Liver (tissue), 9 donors: ENCODE data around the gene KERA. TPM values are rescaled to one million over a fixed set of nuclear protein-coding genes. Genes with fewer than 3 reads are reported as not detected.

Experiments
- DNase-seq: peaks from one replicate; pipeline ENCODE4 v3.0.0-alpha.2; 2017; ENCODE audit warnings: low spot score
- H3K27ac ChIP-seq, 2 donors: one replicate each; pipeline ENCODE4 v1.7.0; 2013; ENCODE audit warnings: inconsistent platforms in 2 of 2, low read length in 2 of 2, control low read depth in 1 of 2, low read depth in 1 of 2, mild to moderate bottlenecking in 1 of 2
- H3K27me3 ChIP-seq, 4 donors: one replicate each; pipeline versions ENCODE4 v1.6.1 to v1.7.0; 2013; ENCODE audit warnings: low read length in 3 of 4, inconsistent platforms in 1 of 4, mild to moderate bottlenecking in 1 of 4, moderate library complexity in 1 of 4; ENCODE audit not compliant: control insufficient read depth in 4 of 4, insufficient read depth in 4 of 4
- H3K36me3 ChIP-seq, 4 donors: one replicate each; pipeline versions ENCODE4 v1.6.1 to v1.7.0; 2013; ENCODE audit warnings: low read length in 3 of 4, mild to moderate bottlenecking in 3 of 4, low read depth in 1 of 4, moderate library complexity in 1 of 4; ENCODE audit not compliant: control insufficient read depth in 4 of 4, insufficient read depth in 3 of 4
- H3K4me1 ChIP-seq, 4 donors: one replicate each; pipeline versions ENCODE4 v1.6.1 to v1.7.0; 2013; ENCODE audit warnings: low read length in 3 of 4, mild to moderate bottlenecking in 3 of 4, moderate library complexity in 1 of 4; ENCODE audit not compliant: control insufficient read depth in 4 of 4, insufficient read depth in 4 of 4
- H3K4me3 ChIP-seq, 3 donors: one replicate each; pipeline versions ENCODE4 v1.6.1 to v1.7.0; 2013; ENCODE audit warnings: low read length in 3 of 3, control low read depth in 1 of 3, low read depth in 1 of 3, mild to moderate bottlenecking in 1 of 3
- H3K9ac ChIP-seq, 2 donors: one replicate each; pipeline ENCODE4 v1.7.0; 2013; ENCODE audit warnings: low read length in 2 of 2, mild to moderate bottlenecking in 2 of 2, moderate library complexity in 2 of 2, control low read depth in 1 of 2, low read depth in 1 of 2
- H3K9me3 ChIP-seq, 4 donors: one replicate each; pipeline versions ENCODE4 v1.6.1 to v1.7.0; 2013; ENCODE audit warnings: low read length in 3 of 4; ENCODE audit not compliant: control insufficient read depth in 4 of 4
- EGR1 ChIP-seq, 2 donors: IDR thresholded peaks; 2 replicates each; pipeline ENCODE4 v1.6.1; 2016 to 2018; ENCODE audit warnings: antibody characterized with exemption in 2 of 2, low read depth in 2 of 2
- FOXA1 ChIP-seq: IDR thresholded peaks from 2 replicates; pipeline ENCODE4 v1.6.1; 2016; ENCODE audit warnings: antibody characterized with exemption
- FOXA2 ChIP-seq: IDR thresholded peaks from 2 replicates; pipeline ENCODE4 v1.6.1; 2016; ENCODE audit warnings: antibody characterized with exemption
- GABPA ChIP-seq, 2 donors: IDR thresholded peaks in 1 of 2; conservative IDR thresholded peaks in 1 of 2; 2 replicates each; pipeline ENCODE4 v1.6.1; 2016; ENCODE audit warnings: antibody characterized with exemption in 2 of 2, mild to moderate bottlenecking in 1 of 2, moderate library complexity in 1 of 2
- HNF4A ChIP-seq, 2 donors: conservative IDR thresholded peaks; 2 replicates each; pipeline ENCODE4 v1.6.1; 2016; ENCODE audit warnings: antibody characterized with exemption in 2 of 2, mild to moderate bottlenecking in 2 of 2
- HNF4G ChIP-seq: IDR thresholded peaks from 2 replicates; pipeline ENCODE4 v1.6.1; 2016; ENCODE audit warnings: antibody characterized with exemption
- JUND ChIP-seq, 2 donors: IDR thresholded peaks; 2 replicates each; pipeline ENCODE4 v1.6.1; 2016; ENCODE audit warnings: antibody characterized with exemption in 2 of 2
- NR2F2 ChIP-seq: IDR thresholded peaks from 2 replicates; pipeline ENCODE4 v1.6.1; 2016; ENCODE audit warnings: antibody characterized with exemption
- RAD21 ChIP-seq, 2 donors: IDR thresholded peaks; 2 replicates each; pipeline ENCODE4 v1.6.1; 2016; ENCODE audit warnings: antibody characterized with exemption in 2 of 2, mild to moderate bottlenecking in 2 of 2
- REST ChIP-seq: IDR thresholded peaks from 2 replicates; pipeline ENCODE4 v1.6.1; 2016; ENCODE audit warnings: antibody characterized with exemption, mild to moderate bottlenecking
- RXRA ChIP-seq, 2 donors: IDR thresholded peaks; 2 replicates each; pipeline ENCODE4 v1.6.1; 2017 to 2018; ENCODE audit warnings: antibody characterized with exemption in 2 of 2, mild to moderate bottlenecking in 1 of 2
- SP1 ChIP-seq: IDR thresholded peaks from 2 replicates; pipeline ENCODE4 v1.6.1; 2018; ENCODE audit warnings: antibody characterized with exemption, mild to moderate bottlenecking
- TAF1 ChIP-seq: conservative IDR thresholded peaks from 2 replicates; pipeline ENCODE4 v1.6.1; 2016; ENCODE audit warnings: antibody characterized with exemption, mild to moderate bottlenecking
- YY1 ChIP-seq: IDR thresholded peaks from 2 replicates; pipeline ENCODE4 v1.6.1; 2016; ENCODE audit warnings: antibody characterized with exemption, mild to moderate bottlenecking
- ZBTB33 ChIP-seq: IDR thresholded peaks from 2 replicates; pipeline ENCODE4 v1.6.1; 2016; ENCODE audit warnings: antibody characterized with exemption
- WGBS: extraction: QIAGEN DNeasy Blood & Tissue Kit; methylation state at CpG from one replicate; pipeline ENCODE4 v1.1.7; 2013; 5-methylcytosine and 5-hydroxymethylcytosine counted together
- polyA plus RNA-seq, 2 donors: library from polyadenylated mRNA; stranded (reverse) in 1 of 2; unstranded in 1 of 2; fragments of 200-250 nt in 1 of 2; fragments of >200 nt in 1 of 2; fragmentation: Nextera tagmentation in 1 of 2; extraction: Ambion mirVana in 1 of 2; gene quantifications; one replicate each; pipeline versions ENCODE4 v1.2.1 to v1.2.3, GENCODE V29; 2013 to 2015
- total RNA-seq, 2 donors: library from RNA; depleted of rRNA; stranded (reverse); fragments of >200 nt; gene quantifications; one replicate each; pipeline ENCODE4 v1.2.3, GENCODE V29; 2014
- TF ChIP-seq, protein P1 (sequence below): IDR thresholded peaks from 2 replicates; pipeline ENCODE4 v1.6.1; 2016; ENCODE audit warnings: antibody characterized with exemption
- TF ChIP-seq, protein P2 (sequence below): IDR thresholded peaks from 2 replicates; pipeline ENCODE4 v1.6.1; 2016; ENCODE audit warnings: antibody characterized with exemption
- donor health status: healthy.
- donor health status: healthy.
- donor health status: healthy.
- donor health status: healthy.
- donor health status: healthy.

The KERA gene
- total and polyA plus RNA-seq, 4 donors, result not detected

GRCh38 chr12:91033251-91033650 lies 24.6 kb downstream of the KERA start:
- H3K27ac ChIP-seq, result no peak overlapping the region
- no peaks in the 10 kb centered on the region for H3K36me3 ChIP-seq
- H3K4me3 ChIP-seq, result no peak overlapping the region
- H3K9ac ChIP-seq, result no peak overlapping the region
- H3K9me3 ChIP-seq, result no peaks in the 10 kb centered on the region
- WGBS, result 83% methylated on average over 2 of the region's 2 CpGs
- no peak for DNase-seq
- no peaks in the 10 kb centered on the region for H3K4me1 ChIP-seq
- no peak for TF ChIP-seq EGR1 (IDR thresholded peaks at IDR 0.05; ENCODE audit: low read depth in 2 of 2)
- TF ChIP-seq REST, result no peak
- no peak for TF ChIP-seq GABPA (IDR thresholded peaks at IDR 0.05 in 1 of 2, conservative IDR thresholded peaks at IDR 0.05 in 1 of 2)
- TF ChIP-seq FOXA1, result no peak
- TF ChIP-seq RXRA (IDR thresholded peaks at IDR 0.05), result no peak
- no peak for TF ChIP-seq NR2F2
- no peak for TF ChIP-seq SP1
- no peak for TF ChIP-seq FOXA2
- TF ChIP-seq, protein P1, sequence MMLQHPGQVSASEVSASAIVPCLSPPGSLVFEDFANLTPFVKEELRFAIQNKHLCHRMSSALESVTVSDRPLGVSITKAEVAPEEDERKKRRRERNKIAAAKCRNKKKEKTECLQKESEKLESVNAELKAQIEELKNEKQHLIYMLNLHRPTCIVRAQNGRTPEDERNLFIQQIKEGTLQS, result no peak
- no peak for TF ChIP-seq YY1
- TF ChIP-seq RAD21 (IDR thresholded peaks at IDR 0.05), result no peak
- TF ChIP-seq ZBTB33, result no peak
- TF ChIP-seq HNF4G, result no peak
- no peaks in the 10 kb centered on the region for H3K27me3 ChIP-seq

GRCh38 chr12:91023326-91024004 lies 34.4 kb downstream of the KERA start:
- no peaks in the 10 kb centered on the region for H3K36me3 ChIP-seq
- H3K4me1 ChIP-seq, result no peaks in the 10 kb centered on the region
- no peak for DNase-seq
- 57% methylated on average over 1 of the region's 1 CpG for WGBS
- H3K4me3 ChIP-seq, result no peak overlapping the region
- H3K27ac ChIP-seq, result no peak overlapping the region
- H3K9ac ChIP-seq, result no peak overlapping the region
- peaks cover 0 to 3% (median 0%) of the 10 kb centered on the region in 4 donors for H3K9me3 ChIP-seq
- H3K27me3 ChIP-seq, result no peaks in the 10 kb centered on the region
- no peak for TF ChIP-seq RAD21 (IDR thresholded peaks at IDR 0.05)
- TF ChIP-seq FOXA1, result no peak
- TF ChIP-seq, protein P2, sequence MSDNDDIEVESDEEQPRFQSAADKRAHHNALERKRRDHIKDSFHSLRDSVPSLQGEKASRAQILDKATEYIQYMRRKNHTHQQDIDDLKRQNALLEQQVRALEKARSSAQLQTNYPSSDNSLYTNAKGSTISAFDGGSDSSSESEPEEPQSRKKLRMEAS, result no peak
- no peak for TF ChIP-seq TAF1
- no peak for TF ChIP-seq ZBTB33
- no peak for TF ChIP-seq NR2F2
- TF ChIP-seq HNF4A (conservative IDR thresholded peaks at IDR 0.05), result no peak
- TF ChIP-seq FOXA2, result no peak
- no peak for TF ChIP-seq REST
- no peak for TF ChIP-seq YY1
- TF ChIP-seq HNF4G, result no peak
- TF ChIP-seq, protein P1, result no peak
- TF ChIP-seq SP1, result no peak
- no peak for TF ChIP-seq JUND (IDR thresholded peaks at IDR 0.05)
- no peak for TF ChIP-seq RXRA (IDR thresholded peaks at IDR 0.05)
